Measurements from ENCODE around the gene CLDN14. TPM values are rescaled to one million over a fixed set of nuclear protein-coding genes. Genes with fewer than 3 reads are reported as not detected.

Gene CLDN14
- total RNA-seq, 2 experiments from 2014 or later, result not detected

DNA sequence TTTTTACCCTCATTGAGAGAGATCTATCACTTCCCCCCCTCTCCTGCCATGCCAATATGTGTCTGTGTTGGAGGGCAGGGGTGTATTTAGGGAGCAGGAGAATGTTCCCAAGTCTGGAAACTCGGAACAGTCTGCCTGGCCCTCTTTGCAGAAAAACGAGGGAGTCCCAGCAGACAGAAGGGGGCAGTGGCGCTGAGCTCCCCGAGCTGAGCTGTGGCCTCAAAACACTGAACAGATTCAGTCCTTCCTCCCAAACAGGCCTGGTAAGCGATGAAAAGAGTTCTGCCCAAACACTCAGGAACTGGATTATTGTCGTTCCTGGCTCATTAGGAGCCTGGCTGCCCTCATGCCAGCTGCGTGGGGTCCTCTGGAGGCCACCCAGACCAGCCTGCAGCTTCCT lies 981 bp downstream of the CLDN14 start:
- TF ChIP-seq, protein P1, sequence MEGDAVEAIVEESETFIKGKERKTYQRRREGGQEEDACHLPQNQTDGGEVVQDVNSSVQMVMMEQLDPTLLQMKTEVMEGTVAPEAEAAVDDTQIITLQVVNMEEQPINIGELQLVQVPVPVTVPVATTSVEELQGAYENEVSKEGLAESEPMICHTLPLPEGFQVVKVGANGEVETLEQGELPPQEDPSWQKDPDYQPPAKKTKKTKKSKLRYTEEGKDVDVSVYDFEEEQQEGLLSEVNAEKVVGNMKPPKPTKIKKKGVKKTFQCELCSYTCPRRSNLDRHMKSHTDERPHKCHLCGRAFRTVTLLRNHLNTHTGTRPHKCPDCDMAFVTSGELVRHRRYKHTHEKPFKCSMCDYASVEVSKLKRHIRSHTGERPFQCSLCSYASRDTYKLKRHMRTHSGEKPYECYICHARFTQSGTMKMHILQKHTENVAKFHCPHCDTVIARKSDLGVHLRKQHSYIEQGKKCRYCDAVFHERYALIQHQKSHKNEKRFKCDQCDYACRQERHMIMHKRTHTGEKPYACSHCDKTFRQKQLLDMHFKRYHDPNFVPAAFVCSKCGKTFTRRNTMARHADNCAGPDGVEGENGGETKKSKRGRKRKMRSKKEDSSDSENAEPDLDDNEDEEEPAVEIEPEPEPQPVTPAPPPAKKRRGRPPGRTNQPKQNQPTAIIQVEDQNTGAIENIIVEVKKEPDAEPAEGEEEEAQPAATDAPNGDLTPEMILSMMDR (IDR thresholded peaks at IDR 0.05), result no peak
- Mint-ChIP-seq H3K4me1 (ENCODE audit: low read depth) (no peaks in the 10 kb centered on the region), H3K4me3 (no peak overlapping the region), H3K27ac (no peak overlapping the region), H3K9me3 (no peaks in the 10 kb centered on the region), H3K27me3 (peaks cover 4% of the 10 kb centered on the region), H3K36me3 (ENCODE audit: low read depth) (no peaks in the 10 kb centered on the region)
- ChIA-PET CTCF (no interaction called here), POLR2A (no interaction called here)
- no peaks in the 10 kb centered on the region for H3K27me3 ChIP-seq (ENCODE audit: control insufficient read depth in 1 of 2, insufficient read depth in 2 of 2, low read length in 2 of 2)
- H3K4me3 ChIP-seq (ENCODE audit: low read length), result no peak overlapping the region
- no peaks in the 10 kb centered on the region for H3K4me1 ChIP-seq (ENCODE audit: insufficient read depth, low read length)
- H3K36me3 ChIP-seq (ENCODE audit: insufficient read depth, low read length), result no peaks in the 10 kb centered on the region
- ATAC-seq (ENCODE audit: poor library complexity), result no peak
- no peak overlapping the region for H3K27ac ChIP-seq (ENCODE audit: low read depth in 1 of 2, low read length in 2 of 2)
- H3K9me3 ChIP-seq (ENCODE audit: control insufficient read depth in 1 of 2, insufficient read depth in 1 of 2, low read length in 2 of 2), result peaks cover 0 to 5% of the 10 kb centered on the region in 2 experiments
- intact Hi-C loops (cut with DNase I, micrococcal nuclease), result no loop called here
- DNase-seq, result no peak

DNA sequence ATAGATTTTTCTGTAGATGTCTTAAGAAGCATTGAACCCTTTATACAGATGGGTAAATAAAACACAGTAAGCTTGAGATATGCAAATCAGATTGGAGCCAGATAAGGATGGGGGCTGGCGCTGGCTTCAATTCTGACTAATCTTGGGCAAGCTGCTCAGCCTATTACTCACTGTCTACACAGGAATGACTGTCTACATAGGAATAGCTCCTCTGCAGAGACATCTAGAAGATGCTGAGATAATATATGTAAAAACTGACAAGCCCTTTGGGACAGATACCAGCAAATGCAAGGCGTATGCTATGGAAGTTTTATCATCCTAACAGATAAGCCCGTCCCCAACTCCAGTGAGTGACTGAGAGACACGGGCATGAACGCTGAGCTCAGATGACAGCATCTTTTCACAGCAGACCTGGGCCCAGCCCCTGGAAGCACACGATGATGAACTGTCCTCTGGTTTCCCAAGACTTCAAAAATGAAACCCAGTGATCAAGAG lies 1.7 kb downstream of the CLDN14 start:
- Mint-ChIP-seq H3K36me3 (ENCODE audit: low read depth) (no peaks in the 10 kb centered on the region), H3K27me3 (peaks cover 4% of the 10 kb centered on the region), H3K27ac (no peak overlapping the region), H3K9me3 (no peaks in the 10 kb centered on the region), H3K4me1 (ENCODE audit: low read depth) (no peaks in the 10 kb centered on the region), H3K4me3 (no peak overlapping the region)
- H3K27me3 ChIP-seq (ENCODE audit: control insufficient read depth in 1 of 2, insufficient read depth in 2 of 2, low read length in 2 of 2), result no peaks in the 10 kb centered on the region
- TF ChIP-seq, protein P1 (IDR thresholded peaks at IDR 0.05), result no peak
- H3K4me1 ChIP-seq (ENCODE audit: insufficient read depth, low read length), result no peaks in the 10 kb centered on the region
- CTCF ChIA-PET, result no interaction called here
- POLR2A ChIA-PET, result no interaction called here
- ATAC-seq (ENCODE audit: poor library complexity) (no peak), DNase-seq (no peak)
- H3K36me3 ChIP-seq (ENCODE audit: insufficient read depth, low read length), result no peaks in the 10 kb centered on the region
- intact Hi-C loops (cut with DNase I, micrococcal nuclease), result no loop called here
- H3K9me3 ChIP-seq (ENCODE audit: control insufficient read depth in 1 of 2, insufficient read depth in 1 of 2, low read length in 2 of 2), result peaks cover 0 to 5% of the 10 kb centered on the region in 2 experiments
- H3K4me3 ChIP-seq (ENCODE audit: low read length), result no peak overlapping the region
- no peak overlapping the region for H3K27ac ChIP-seq (ENCODE audit: low read depth in 1 of 2, low read length in 2 of 2)

DNA sequence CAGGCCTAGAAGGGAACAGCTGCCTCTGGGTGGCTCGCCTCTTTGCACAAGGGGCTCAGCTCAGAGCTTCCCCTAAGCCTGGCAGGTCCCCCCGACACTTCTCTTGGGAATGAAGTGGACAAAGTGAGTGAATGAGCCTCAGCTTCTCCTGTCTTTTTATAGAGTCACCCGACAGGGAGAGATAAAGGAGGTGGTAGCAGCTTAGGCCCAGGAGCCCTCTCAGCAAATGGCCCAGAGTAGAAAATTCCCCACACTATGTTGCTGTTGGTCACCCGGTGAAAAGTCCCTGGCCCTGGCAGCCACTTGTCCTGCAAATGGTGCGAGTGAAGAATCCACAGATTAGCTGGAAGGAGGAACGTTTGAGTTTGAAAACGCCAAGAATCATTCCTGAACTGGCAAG lies 2.4 kb downstream of the CLDN14 start:
- Mint-ChIP-seq H3K9me3 (no peaks in the 10 kb centered on the region), H3K27me3 (peaks cover 4% of the 10 kb centered on the region), H3K4me3 (no peak overlapping the region), H3K27ac (no peak overlapping the region), H3K4me1 (ENCODE audit: low read depth) (no peaks in the 10 kb centered on the region), H3K36me3 (ENCODE audit: low read depth) (no peaks in the 10 kb centered on the region)
- no peak overlapping the region for H3K4me3 ChIP-seq (ENCODE audit: low read length)
- no peaks in the 10 kb centered on the region for H3K36me3 ChIP-seq (ENCODE audit: insufficient read depth, low read length)
- peaks cover 0 to 7% of the 10 kb centered on the region in 2 experiments for H3K9me3 ChIP-seq (ENCODE audit: control insufficient read depth in 1 of 2, insufficient read depth in 1 of 2, low read length in 2 of 2)
- no peak for ATAC-seq (ENCODE audit: poor library complexity)
- no peak for DNase-seq
- no peak overlapping the region for H3K27ac ChIP-seq (ENCODE audit: low read depth in 1 of 2, low read length in 2 of 2)
- H3K27me3 ChIP-seq (ENCODE audit: control insufficient read depth in 1 of 2, insufficient read depth in 2 of 2, low read length in 2 of 2), result no peaks in the 10 kb centered on the region
- CTCF ChIA-PET, result no interaction called here
- no peaks in the 10 kb centered on the region for H3K4me1 ChIP-seq (ENCODE audit: insufficient read depth, low read length)
- POLR2A ChIA-PET, result no interaction called here
- TF ChIP-seq, protein P1 (IDR thresholded peaks at IDR 0.05), result no peak
- intact Hi-C loops (cut with DNase I, micrococcal nuclease), result no loop called here

All from CD4-positive, alpha-beta T cell (primary cell).